GM06990 (cell line): ENCODE results near the gene TTC32.

ENCODE experiments used
- DNase-seq: peaks from one replicate; pipeline ENCODE4 v3.0.0-alpha.2; 2011; ENCODE audit not compliant: insufficient read length; ENCODE audit errors: extremely low read depth
- H3K27me3 ChIP-seq: replicated peaks from 2 replicates; pipeline ENCODE4 v1.6.0; 2011; ENCODE audit warnings: low read length; ENCODE audit not compliant: control insufficient read depth, insufficient read depth
- H3K36me3 ChIP-seq: 2 replicates; pipeline ENCODE4 v1.5.1; 2011; ENCODE audit warnings: low read length; ENCODE audit not compliant: control insufficient read depth, insufficient read depth
- H3K4me3 ChIP-seq: replicated peaks from 2 replicates; pipeline ENCODE4 v1.5.1; 2011; ENCODE audit warnings: low read depth, mild to moderate bottlenecking, control low read depth, low read length
- CTCF ChIP-seq: IDR thresholded peaks from 2 replicates; pipeline ENCODE4 v1.5.1; 2011; ENCODE audit warnings: low read length, control low read depth, mild to moderate bottlenecking, inconsistent platforms; ENCODE audit not compliant: insufficient read depth, poor library complexity, severe bottlenecking

TTC32 gene

DNA sequence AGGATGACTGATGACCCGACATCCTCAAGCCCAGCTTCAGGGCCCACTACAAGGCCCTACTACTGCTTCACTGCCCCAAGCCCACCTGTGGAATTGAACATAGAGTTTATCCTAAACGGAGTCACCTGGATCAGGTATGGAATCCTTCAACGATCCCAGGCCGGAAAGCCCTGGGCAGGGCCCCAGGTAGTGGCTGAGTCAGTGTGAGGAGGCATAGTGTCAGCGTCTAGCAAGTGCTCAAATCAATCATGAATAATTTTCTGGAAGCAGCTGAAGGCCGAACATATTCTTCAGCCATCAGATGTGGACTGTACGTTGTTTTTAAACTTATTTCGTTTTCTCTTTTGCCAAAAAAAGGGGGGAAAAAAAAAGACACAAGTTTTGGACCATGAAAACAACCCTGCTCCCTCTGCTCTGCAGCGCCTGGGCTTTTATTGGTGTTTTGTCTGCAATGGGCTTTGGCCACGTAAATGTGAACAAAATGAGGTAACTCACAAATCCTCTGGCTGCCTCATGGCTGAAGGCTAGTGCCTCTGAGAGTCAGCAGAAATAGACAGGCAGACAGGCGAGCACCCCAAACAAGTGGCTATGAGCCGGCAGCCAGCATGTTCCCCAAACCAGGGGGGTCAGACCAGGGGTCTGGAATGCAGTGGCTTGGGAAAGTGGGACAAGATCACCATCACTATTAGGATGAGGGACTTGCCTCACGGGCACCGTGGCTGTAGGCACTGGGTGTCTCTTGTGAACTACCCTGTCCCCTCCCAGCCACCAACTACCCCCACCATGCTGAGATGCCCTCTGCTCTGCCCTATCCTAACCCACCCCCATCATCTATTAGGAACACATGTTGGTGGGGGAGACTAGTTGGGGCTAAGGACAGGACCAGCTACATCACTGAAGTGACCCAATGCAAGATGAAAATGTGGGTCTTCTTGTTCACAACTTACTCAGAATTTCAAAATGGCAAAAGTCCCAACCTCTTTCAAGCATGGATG is 51.4 kb downstream of the TTC32 start:
- Histone ChIP-seq H3K36me3 (no peaks in the 10 kb centered on the region), H3K27me3 (no peaks in the 10 kb centered on the region; the same call in 1 of the 2 replicates), H3K4me3 (no peak overlapping the region)
- DNase-seq: no peak
- no peak for TF ChIP-seq CTCF

- no peaks in the 10 kb centered on the region for H3K36me3 ChIP-seq
- DNase-seq: no peak
- TF ChIP-seq CTCF: no peak
- no peaks in the 10 kb centered on the region; the same call in none of the 2 replicates for H3K27me3 ChIP-seq
- H3K4me3 ChIP-seq: no peak overlapping the region
Observed at GRCh38 chr2:19848952-19849351, 52.8 kb downstream of the TTC32 start.

DNA sequence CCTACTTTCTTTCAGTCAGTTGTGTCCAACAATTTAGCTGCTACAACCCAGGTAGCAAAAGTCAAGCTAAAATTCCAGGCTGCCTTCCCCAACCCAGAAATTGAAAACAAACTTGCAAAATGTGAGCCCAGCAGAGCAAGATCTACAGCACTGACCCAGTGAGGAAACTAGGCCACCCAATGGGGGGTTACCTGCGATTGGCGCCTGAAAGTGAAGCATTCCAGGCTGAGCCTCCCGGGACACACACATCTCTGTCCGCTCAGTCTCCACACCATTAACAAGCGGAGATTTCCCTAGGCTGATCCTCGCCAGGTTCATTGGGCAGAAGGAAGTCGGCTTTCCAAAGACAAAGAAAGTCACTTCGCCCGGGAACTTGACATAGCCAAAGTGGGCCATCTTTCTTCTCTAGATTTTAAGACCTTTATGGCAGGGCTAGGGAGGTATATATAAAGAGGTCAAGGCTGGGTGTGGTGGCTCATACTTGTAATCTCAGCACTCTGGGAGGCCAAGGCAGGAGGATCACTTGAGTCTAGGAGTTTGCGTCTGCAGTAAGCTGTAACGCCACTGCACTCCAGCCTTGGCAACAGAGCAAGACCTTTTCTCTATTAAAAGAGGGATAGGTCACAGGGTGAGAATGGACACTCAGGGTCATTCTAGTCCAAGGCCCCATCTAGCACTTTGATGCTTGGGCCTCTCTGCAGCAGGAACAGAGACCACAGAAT is 53.6 kb downstream of the TTC32 start:
- Histone ChIP-seq H3K36me3 (no peaks in the 10 kb centered on the region), H3K4me3 (no peak overlapping the region), H3K27me3 (no peaks in the 10 kb centered on the region; the same call in none of the 2 replicates)
- TF ChIP-seq CTCF: no peak
- DNase-seq: no peak

- DNase-seq: no peak
- TF ChIP-seq CTCF: no peak
- Histone ChIP-seq H3K27me3 (no peaks in the 10 kb centered on the region; the same call in none of the 2 replicates), H3K4me3 (no peak overlapping the region), H3K36me3 (no peaks in the 10 kb centered on the region)
Observed at GRCh38 chr2:19847486-19847885, 54.3 kb downstream of the TTC32 start.
